ENCODE results near the gene POLH. TPM values are rescaled to one million over a fixed set of nuclear protein-coding genes. Genes with fewer than 3 reads are reported as not detected.

The POLH gene
- total and polyA plus RNA-seq, 2 experiments from 2014 or later = 5.1 to 7.4 TPM

GRCh38 chr6:43616725-43617472 is 40.9 kb downstream of the POLH start:
- H3K27ac ChIP-seq = no peak overlapping the region
- H3K4me3 ChIP-seq = no peak overlapping the region
- no peak overlapping the region for H3K4me2 ChIP-seq
- no peaks in the 10 kb centered on the region for H3K79me2 ChIP-seq
- DNase-seq (ENCODE audit: low spot score) = no peak
- no peaks in the 10 kb centered on the region for H3K36me3 ChIP-seq (replicated peaks; ENCODE audit: insufficient read depth, low read depth)
- no peaks in the 10 kb centered on the region for H4K20me1 ChIP-seq (ENCODE audit: insufficient read depth, poor library complexity, severe bottlenecking)
- TF ChIP-seq, protein P1, sequence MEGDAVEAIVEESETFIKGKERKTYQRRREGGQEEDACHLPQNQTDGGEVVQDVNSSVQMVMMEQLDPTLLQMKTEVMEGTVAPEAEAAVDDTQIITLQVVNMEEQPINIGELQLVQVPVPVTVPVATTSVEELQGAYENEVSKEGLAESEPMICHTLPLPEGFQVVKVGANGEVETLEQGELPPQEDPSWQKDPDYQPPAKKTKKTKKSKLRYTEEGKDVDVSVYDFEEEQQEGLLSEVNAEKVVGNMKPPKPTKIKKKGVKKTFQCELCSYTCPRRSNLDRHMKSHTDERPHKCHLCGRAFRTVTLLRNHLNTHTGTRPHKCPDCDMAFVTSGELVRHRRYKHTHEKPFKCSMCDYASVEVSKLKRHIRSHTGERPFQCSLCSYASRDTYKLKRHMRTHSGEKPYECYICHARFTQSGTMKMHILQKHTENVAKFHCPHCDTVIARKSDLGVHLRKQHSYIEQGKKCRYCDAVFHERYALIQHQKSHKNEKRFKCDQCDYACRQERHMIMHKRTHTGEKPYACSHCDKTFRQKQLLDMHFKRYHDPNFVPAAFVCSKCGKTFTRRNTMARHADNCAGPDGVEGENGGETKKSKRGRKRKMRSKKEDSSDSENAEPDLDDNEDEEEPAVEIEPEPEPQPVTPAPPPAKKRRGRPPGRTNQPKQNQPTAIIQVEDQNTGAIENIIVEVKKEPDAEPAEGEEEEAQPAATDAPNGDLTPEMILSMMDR (IDR thresholded peaks at IDR 0.05; ENCODE audit: poor library complexity) = no peak
- TF ChIP-seq EZH2phosphoT487 (IDR thresholded peaks at IDR 0.05; ENCODE audit: low read depth, severe bottlenecking, unreplicated experiment) = no peak
- TF ChIP-seq EZH2 (IDR thresholded peaks at IDR 0.05; ENCODE audit: borderline replicate concordance) = no peak
- 96% methylated on average over 9 of the region's 9 CpGs for WGBS (ENCODE audit: low lambda C conversion rate, missing lambda C conversion rate)
- H2AFZ ChIP-seq = no peak overlapping the region
- H3K27me3 ChIP-seq = no peaks in the 10 kb centered on the region
- H3K9me2 ChIP-seq (replicated peaks; ENCODE audit: insufficient read depth) = no peaks in the 10 kb centered on the region
- H3K4me1 ChIP-seq (ENCODE audit: insufficient read depth) = no peaks in the 10 kb centered on the region
- H3K9me3 ChIP-seq (ENCODE audit: low read depth) = no peaks in the 10 kb centered on the region

- DNase-seq (ENCODE audit: low spot score) = no peak
- H3K27ac ChIP-seq = no peak overlapping the region
- 96% methylated on average over 12 of the region's 12 CpGs for WGBS (ENCODE audit: low lambda C conversion rate, missing lambda C conversion rate)
- H4K20me1 ChIP-seq (ENCODE audit: insufficient read depth, poor library complexity, severe bottlenecking) = no peaks in the 10 kb centered on the region
- no peak overlapping the region for H2AFZ ChIP-seq
- H3K36me3 ChIP-seq (replicated peaks; ENCODE audit: insufficient read depth, low read depth) = no peaks in the 10 kb centered on the region
- no peak overlapping the region for H3K4me2 ChIP-seq
- no peaks in the 10 kb centered on the region for H3K9me3 ChIP-seq (ENCODE audit: low read depth)
- H3K79me2 ChIP-seq = peaks cover 5% of the 10 kb centered on the region
- H3K9me2 ChIP-seq (replicated peaks; ENCODE audit: insufficient read depth) = no peaks in the 10 kb centered on the region
- H3K4me3 ChIP-seq = no peak overlapping the region
- TF ChIP-seq EZH2phosphoT487 (IDR thresholded peaks at IDR 0.05; ENCODE audit: low read depth, severe bottlenecking, unreplicated experiment) = no peak
- TF ChIP-seq EZH2 (IDR thresholded peaks at IDR 0.05; ENCODE audit: borderline replicate concordance) = no peak
- TF ChIP-seq, protein P1 (IDR thresholded peaks at IDR 0.05; ENCODE audit: poor library complexity) = no peak
- no peaks in the 10 kb centered on the region for H3K4me1 ChIP-seq (ENCODE audit: insufficient read depth)
- no peaks in the 10 kb centered on the region for H3K27me3 ChIP-seq
These were observed 45.3 kb downstream of the POLH start for GRCh38 chr6:43621078-43621835.

DNA sequence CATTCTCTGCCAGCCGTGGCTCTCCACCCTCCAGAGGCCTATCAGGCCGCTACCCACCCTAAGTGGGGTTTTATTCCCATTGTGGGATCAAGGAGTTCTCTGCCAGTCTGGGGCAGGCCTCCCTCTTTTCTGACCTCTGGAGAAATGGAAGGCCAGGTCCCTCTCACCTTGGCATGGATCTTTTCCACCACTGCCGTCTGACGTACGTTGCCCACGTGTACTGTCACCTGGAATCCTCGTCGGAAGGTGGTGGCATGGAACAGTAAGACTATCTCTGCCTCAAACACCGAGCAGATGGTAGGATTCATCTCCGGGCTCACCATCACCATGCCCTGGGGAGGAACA is 45.8 kb downstream of the POLH start:
- Histone ChIP-seq H3K9me3 (ENCODE audit: low read depth) (no peaks in the 10 kb centered on the region), H3K9me2 (replicated peaks; ENCODE audit: insufficient read depth) (no peaks in the 10 kb centered on the region), H3K79me2 (peaks cover 10% of the 10 kb centered on the region), H3K4me3 (no peak overlapping the region), H3K4me1 (ENCODE audit: insufficient read depth) (peaks cover 2% of the 10 kb centered on the region), H3K27me3 (no peaks in the 10 kb centered on the region), H2AFZ (no peak overlapping the region), H3K4me2 (no peak overlapping the region), H3K36me3 (replicated peaks; ENCODE audit: insufficient read depth, low read depth) (no peaks in the 10 kb centered on the region), H3K27ac (no peak overlapping the region), H4K20me1 (ENCODE audit: insufficient read depth, poor library complexity, severe bottlenecking) (no peaks in the 10 kb centered on the region)
- no peak for DNase-seq (ENCODE audit: low spot score)
- 97% methylated on average over 10 of the region's 10 CpGs for WGBS (ENCODE audit: low lambda C conversion rate, missing lambda C conversion rate)
- no peak for TF ChIP-seq EZH2phosphoT487 (IDR thresholded peaks at IDR 0.05; ENCODE audit: low read depth, severe bottlenecking, unreplicated experiment)
- TF ChIP-seq, protein P1 (IDR thresholded peaks at IDR 0.05; ENCODE audit: poor library complexity) = no peak
- no peak for TF ChIP-seq EZH2 (IDR thresholded peaks at IDR 0.05; ENCODE audit: borderline replicate concordance)

Data from hepatocyte (in vitro differentiated cells).